ENCODE results near the gene KCTD17. TPM values are rescaled to one million over a fixed set of nuclear protein-coding genes. Genes with fewer than 3 reads are reported as not detected.

KCTD17 gene
- total and polyA plus RNA-seq, 4 donors, result 2.0 to 5.2 (median 3.7) TPM

DNA sequence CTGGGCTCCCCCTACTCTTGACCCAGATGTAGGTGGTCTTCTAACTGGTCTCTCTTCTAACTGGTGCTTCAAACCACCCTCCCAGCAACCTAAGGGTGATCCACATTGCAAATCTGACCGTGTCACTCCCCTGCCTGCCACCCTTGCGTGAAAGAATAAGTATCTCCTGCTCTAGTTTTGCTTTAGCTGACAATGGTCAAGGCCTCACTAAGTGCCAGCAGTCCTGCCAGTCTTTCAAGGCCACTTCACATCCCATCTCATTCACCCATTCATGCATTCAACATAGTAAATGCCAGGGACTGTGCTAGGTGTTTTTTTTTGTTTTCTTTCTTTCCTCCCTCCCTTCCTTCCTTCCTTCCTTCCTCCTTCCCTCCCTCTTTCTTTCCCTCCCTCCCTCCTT lies 2.3 kb upstream of the KCTD17 start:
- H3K9me3 ChIP-seq (ENCODE audit: control insufficient read depth in 4 of 4, low read length in 3 of 4), result no peaks in the 10 kb centered on the region
- no peak overlapping the region for H3K27ac ChIP-seq (ENCODE audit: low read depth in 1 of 2, low read length in 2 of 2)
- no peak overlapping the region for H3K4me3 ChIP-seq (ENCODE audit: low read depth in 1 of 3, low read length in 3 of 3)

More for the DNA sequence above, 2.3 kb upstream of the KCTD17 start:
- H3K9ac ChIP-seq (ENCODE audit: low read depth in 1 of 2, low read length in 2 of 2), result no peak overlapping the region
- TF ChIP-seq EGR1 (IDR thresholded peaks at IDR 0.05; ENCODE audit: low read depth in 2 of 2) (no peak), RXRA (IDR thresholded peaks at IDR 0.05) (no peak), YY1 (IDR thresholded peaks at IDR 0.05) (no peak), FOXA1 (IDR thresholded peaks at IDR 0.05) (no peak), TAF1 (conservative IDR thresholded peaks at IDR 0.05) (no peak), SP1 (IDR thresholded peaks at IDR 0.05) (no peak), FOXA2 (IDR thresholded peaks at IDR 0.05) (no peak), RAD21 (IDR thresholded peaks at IDR 0.05) (no peak), HNF4G (IDR thresholded peaks at IDR 0.05) (no peak), NR2F2 (IDR thresholded peaks at IDR 0.05) (no peak), HNF4A (conservative IDR thresholded peaks at IDR 0.05) (no peak), JUND (IDR thresholded peaks at IDR 0.05) (no peak), GABPA (IDR thresholded peaks at IDR 0.05 in 1 of 2, conservative IDR thresholded peaks at IDR 0.05 in 1 of 2) (no peak)
- TF ChIP-seq, protein P1, sequence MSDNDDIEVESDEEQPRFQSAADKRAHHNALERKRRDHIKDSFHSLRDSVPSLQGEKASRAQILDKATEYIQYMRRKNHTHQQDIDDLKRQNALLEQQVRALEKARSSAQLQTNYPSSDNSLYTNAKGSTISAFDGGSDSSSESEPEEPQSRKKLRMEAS (IDR thresholded peaks at IDR 0.05), result no peak
- TF ChIP-seq, protein P2, sequence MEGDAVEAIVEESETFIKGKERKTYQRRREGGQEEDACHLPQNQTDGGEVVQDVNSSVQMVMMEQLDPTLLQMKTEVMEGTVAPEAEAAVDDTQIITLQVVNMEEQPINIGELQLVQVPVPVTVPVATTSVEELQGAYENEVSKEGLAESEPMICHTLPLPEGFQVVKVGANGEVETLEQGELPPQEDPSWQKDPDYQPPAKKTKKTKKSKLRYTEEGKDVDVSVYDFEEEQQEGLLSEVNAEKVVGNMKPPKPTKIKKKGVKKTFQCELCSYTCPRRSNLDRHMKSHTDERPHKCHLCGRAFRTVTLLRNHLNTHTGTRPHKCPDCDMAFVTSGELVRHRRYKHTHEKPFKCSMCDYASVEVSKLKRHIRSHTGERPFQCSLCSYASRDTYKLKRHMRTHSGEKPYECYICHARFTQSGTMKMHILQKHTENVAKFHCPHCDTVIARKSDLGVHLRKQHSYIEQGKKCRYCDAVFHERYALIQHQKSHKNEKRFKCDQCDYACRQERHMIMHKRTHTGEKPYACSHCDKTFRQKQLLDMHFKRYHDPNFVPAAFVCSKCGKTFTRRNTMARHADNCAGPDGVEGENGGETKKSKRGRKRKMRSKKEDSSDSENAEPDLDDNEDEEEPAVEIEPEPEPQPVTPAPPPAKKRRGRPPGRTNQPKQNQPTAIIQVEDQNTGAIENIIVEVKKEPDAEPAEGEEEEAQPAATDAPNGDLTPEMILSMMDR (IDR thresholded peaks at IDR 0.05; ENCODE audit: low read depth, low read length, missing input control), result no peak
- TF ChIP-seq, protein P3, sequence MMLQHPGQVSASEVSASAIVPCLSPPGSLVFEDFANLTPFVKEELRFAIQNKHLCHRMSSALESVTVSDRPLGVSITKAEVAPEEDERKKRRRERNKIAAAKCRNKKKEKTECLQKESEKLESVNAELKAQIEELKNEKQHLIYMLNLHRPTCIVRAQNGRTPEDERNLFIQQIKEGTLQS (IDR thresholded peaks at IDR 0.05), result no peak
- TF ChIP-seq, protein P4, sequence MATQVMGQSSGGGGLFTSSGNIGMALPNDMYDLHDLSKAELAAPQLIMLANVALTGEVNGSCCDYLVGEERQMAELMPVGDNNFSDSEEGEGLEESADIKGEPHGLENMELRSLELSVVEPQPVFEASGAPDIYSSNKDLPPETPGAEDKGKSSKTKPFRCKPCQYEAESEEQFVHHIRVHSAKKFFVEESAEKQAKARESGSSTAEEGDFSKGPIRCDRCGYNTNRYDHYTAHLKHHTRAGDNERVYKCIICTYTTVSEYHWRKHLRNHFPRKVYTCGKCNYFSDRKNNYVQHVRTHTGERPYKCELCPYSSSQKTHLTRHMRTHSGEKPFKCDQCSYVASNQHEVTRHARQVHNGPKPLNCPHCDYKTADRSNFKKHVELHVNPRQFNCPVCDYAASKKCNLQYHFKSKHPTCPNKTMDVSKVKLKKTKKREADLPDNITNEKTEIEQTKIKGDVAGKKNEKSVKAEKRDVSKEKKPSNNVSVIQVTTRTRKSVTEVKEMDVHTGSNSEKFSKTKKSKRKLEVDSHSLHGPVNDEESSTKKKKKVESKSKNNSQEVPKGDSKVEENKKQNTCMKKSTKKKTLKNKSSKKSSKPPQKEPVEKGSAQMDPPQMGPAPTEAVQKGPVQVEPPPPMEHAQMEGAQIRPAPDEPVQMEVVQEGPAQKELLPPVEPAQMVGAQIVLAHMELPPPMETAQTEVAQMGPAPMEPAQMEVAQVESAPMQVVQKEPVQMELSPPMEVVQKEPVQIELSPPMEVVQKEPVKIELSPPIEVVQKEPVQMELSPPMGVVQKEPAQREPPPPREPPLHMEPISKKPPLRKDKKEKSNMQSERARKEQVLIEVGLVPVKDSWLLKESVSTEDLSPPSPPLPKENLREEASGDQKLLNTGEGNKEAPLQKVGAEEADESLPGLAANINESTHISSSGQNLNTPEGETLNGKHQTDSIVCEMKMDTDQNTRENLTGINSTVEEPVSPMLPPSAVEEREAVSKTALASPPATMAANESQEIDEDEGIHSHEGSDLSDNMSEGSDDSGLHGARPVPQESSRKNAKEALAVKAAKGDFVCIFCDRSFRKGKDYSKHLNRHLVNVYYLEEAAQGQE (IDR thresholded peaks at IDR 0.05), result no peak
- TF ChIP-seq, protein P5, sequence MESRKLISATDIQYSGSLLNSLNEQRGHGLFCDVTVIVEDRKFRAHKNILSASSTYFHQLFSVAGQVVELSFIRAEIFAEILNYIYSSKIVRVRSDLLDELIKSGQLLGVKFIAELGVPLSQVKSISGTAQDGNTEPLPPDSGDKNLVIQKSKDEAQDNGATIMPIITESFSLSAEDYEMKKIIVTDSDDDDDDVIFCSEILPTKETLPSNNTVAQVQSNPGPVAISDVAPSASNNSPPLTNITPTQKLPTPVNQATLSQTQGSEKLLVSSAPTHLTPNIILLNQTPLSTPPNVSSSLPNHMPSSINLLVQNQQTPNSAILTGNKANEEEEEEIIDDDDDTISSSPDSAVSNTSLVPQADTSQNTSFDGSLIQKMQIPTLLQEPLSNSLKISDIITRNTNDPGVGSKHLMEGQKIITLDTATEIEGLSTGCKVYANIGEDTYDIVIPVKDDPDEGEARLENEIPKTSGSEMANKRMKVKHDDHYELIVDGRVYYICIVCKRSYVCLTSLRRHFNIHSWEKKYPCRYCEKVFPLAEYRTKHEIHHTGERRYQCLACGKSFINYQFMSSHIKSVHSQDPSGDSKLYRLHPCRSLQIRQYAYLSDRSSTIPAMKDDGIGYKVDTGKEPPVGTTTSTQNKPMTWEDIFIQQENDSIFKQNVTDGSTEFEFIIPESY (IDR thresholded peaks at IDR 0.05), result no peak
- H3K27me3 ChIP-seq (ENCODE audit: control insufficient read depth in 4 of 4, insufficient read depth in 4 of 4, low read length in 3 of 4), result no peaks in the 10 kb centered on the region
- 91% methylated on average over 2 of the region's 2 CpGs for WGBS
- H3K36me3 ChIP-seq (ENCODE audit: control insufficient read depth in 4 of 4, insufficient read depth in 3 of 4, low read depth in 1 of 4, low read length in 3 of 4), result no peaks in the 10 kb centered on the region
- H3K4me1 ChIP-seq (ENCODE audit: control insufficient read depth in 4 of 4, insufficient read depth in 4 of 4, low read length in 3 of 4), result peaks cover 5 to 16% (median 7%) of the 10 kb centered on the region in 4 donors
- no peak for DNase-seq (ENCODE audit: low spot score)
